KMS-11 (cell line): ENCODE measurements around the gene CPOX.
A peak's percentile ranks its signal among the peaks of the same experiment; 100 is the strongest.
"Not testable (repeated sequence)": the region's sequence is repeated elsewhere in the genome, so short reads cannot be mapped to it uniquely, and the experiment has no call there.

ENCODE experiments used
- H2AFZ ChIP-seq: fragments of 200-600 bp; sonication (generic); 2 replicates; pipeline ENCODE4 v1.6.1; 2016; ENCODE audit warnings: antibody characterized with exemption, mixed run types, low read depth
- H3K27ac ChIP-seq: fragments of 200-600 bp; sonication (generic); 2 replicates; pipeline ENCODE4 v1.6.1; 2016; ENCODE audit warnings: mild to moderate bottlenecking, mixed run types
- H3K27me3 ChIP-seq: fragments of 200-600 bp; sonication (generic); 2 replicates; pipeline ENCODE4 v1.6.1; 2017; ENCODE audit warnings: mild to moderate bottlenecking, low read depth, mixed run types, moderate library complexity; ENCODE audit not compliant: insufficient read depth
- H3K36me3 ChIP-seq: fragments of 200-600 bp; sonication (generic); 2 replicates; pipeline ENCODE4 v1.6.1; 2017; ENCODE audit warnings: mild to moderate bottlenecking, mixed run types; ENCODE audit not compliant: insufficient read depth
- H3K4me1 ChIP-seq: fragments of 200-600 bp; sonication (generic); 2 replicates; pipeline ENCODE4 v1.6.1; 2016; ENCODE audit warnings: mild to moderate bottlenecking, low read depth, mixed run types; ENCODE audit not compliant: poor library complexity, severe bottlenecking
- H3K4me2 ChIP-seq: fragments of 200-600 bp; sonication (generic); 2 replicates; pipeline ENCODE4 v1.7.0; 2016; ENCODE audit warnings: mild to moderate bottlenecking, mixed run types
- H3K4me3 ChIP-seq: fragments of 200-600 bp; sonication (generic); IDR thresholded peaks from 2 replicates; pipeline ENCODE4 v1.6.1; 2017; ENCODE audit warnings: low read depth, low read length, mixed read lengths; ENCODE audit not compliant: insufficient read depth
- H3K79me2 ChIP-seq: fragments of 200-600 bp; sonication (generic); 2 replicates; pipeline ENCODE4 v1.6.1; 2016; ENCODE audit warnings: low read depth, mixed run types; ENCODE audit not compliant: insufficient read depth
- H3K9ac ChIP-seq: fragments of 200-600 bp; sonication (generic); 2 replicates; pipeline ENCODE4 v1.6.1; 2016; ENCODE audit warnings: mild to moderate bottlenecking, mixed run types
- H4K20me1 ChIP-seq: fragments of 200-600 bp; sonication (generic); 2 replicates; pipeline ENCODE4 v1.6.1; 2016; ENCODE audit warnings: mild to moderate bottlenecking, mixed run types; ENCODE audit not compliant: insufficient read depth
- CTCF ChIP-seq: fragments of 200-600 bp; sonication (generic); conservative IDR thresholded peaks from 2 replicates; pipeline ENCODE4 v1.6.1; 2017; ENCODE audit warnings: low read depth, mild to moderate bottlenecking, antibody characterized with exemption, low read length, moderate library complexity, mixed read lengths

The CPOX gene

GRCh38 chr3:98564282-98565005, 29.0 kb downstream of the CPOX start:
- peak overlapping the region; percentile 51; the same call in 1 of the 2 replicates for H3K9ac ChIP-seq
- H3K36me3 ChIP-seq, result no peaks in the 10 kb centered on the region
- H4K20me1 ChIP-seq, result no peaks in the 10 kb centered on the region
- H3K4me1 ChIP-seq, result peaks cover 88% of the 10 kb centered on the region
- no peak overlapping the region for H3K4me3 ChIP-seq
- H2AFZ ChIP-seq, result peak overlapping the region; percentile 49
- no peak for TF ChIP-seq CTCF
- H3K27ac ChIP-seq, result peak overlapping the region; percentile 87
- no peaks in the 10 kb centered on the region for H3K79me2 ChIP-seq
- H3K4me2 ChIP-seq, result peak overlapping the region; percentile 47
- H3K27me3 ChIP-seq, result no peaks in the 10 kb centered on the region

- peak overlapping the region; percentile 51; the same call in 1 of the 2 replicates for H3K9ac ChIP-seq
Measured at GRCh38 chr3:98563661-98564281, 29.6 kb downstream of the CPOX start.

GRCh38 chr3:98561727-98562521, 31.5 kb downstream of the CPOX start:
- Histone ChIP-seq H4K20me1 (no peaks in the 10 kb centered on the region), H3K4me3 (no peak overlapping the region), H3K79me2 (no peaks in the 10 kb centered on the region), H3K27me3 (no peaks in the 10 kb centered on the region), H3K4me1 (peaks cover 97% of the 10 kb centered on the region), H2AFZ (0 out of 2 replicates have a peak overlapping the region, but pooled peaks have one; percentile 8), H3K9ac (no peak overlapping the region), H3K4me2 (peak overlapping the region; percentile 69), H3K27ac (peak overlapping the region; percentile 87), H3K36me3 (no peaks in the 10 kb centered on the region)
- TF ChIP-seq CTCF, result no peak

More at GRCh38 chr3:98563661-98564281, 29.6 kb downstream of the CPOX start:
- H3K4me3 ChIP-seq, result no peak overlapping the region
- H3K4me2 ChIP-seq, result peak overlapping the region; percentile 69
- H3K36me3 ChIP-seq, result no peaks in the 10 kb centered on the region
- peak overlapping the region; percentile 49; the same call in 1 of the 2 replicates for H2AFZ ChIP-seq
- H3K27ac ChIP-seq, result peak overlapping the region; percentile 87
- H4K20me1 ChIP-seq, result no peaks in the 10 kb centered on the region
- no peaks in the 10 kb centered on the region for H3K79me2 ChIP-seq
- peaks cover 94% of the 10 kb centered on the region for H3K4me1 ChIP-seq
- no peak for TF ChIP-seq CTCF
- no peaks in the 10 kb centered on the region for H3K27me3 ChIP-seq

- no peak overlapping the region for H3K4me3 ChIP-seq
- no peak overlapping the region for H3K9ac ChIP-seq
- no peak for TF ChIP-seq CTCF
- H3K79me2 ChIP-seq, result no peaks in the 10 kb centered on the region
- no peaks in the 10 kb centered on the region for H4K20me1 ChIP-seq
- no peak overlapping the region for H2AFZ ChIP-seq
- peak overlapping the region; percentile 9; the same call in 1 of the 2 replicates for H3K27ac ChIP-seq
- no peaks in the 10 kb centered on the region for H3K27me3 ChIP-seq
- H3K4me2 ChIP-seq, result 0 out of 2 replicates have a peak overlapping the region, but pooled peaks have one; percentile 8
- H3K4me1 ChIP-seq, result peaks cover 93% of the 10 kb centered on the region
- no peaks in the 10 kb centered on the region for H3K36me3 ChIP-seq
Measured at GRCh38 chr3:98560911-98561310, 32.5 kb downstream of the CPOX start.

- H3K27ac ChIP-seq, H3K27me3 ChIP-seq, H3K4me2 ChIP-seq, H3K79me2 ChIP-seq, H2AFZ ChIP-seq, H4K20me1 ChIP-seq, H3K36me3 ChIP-seq, H3K9ac ChIP-seq, H3K4me3 ChIP-seq: not testable (repeated sequence)
- peaks cover 88% of the 10 kb centered on the region for H3K4me1 ChIP-seq
Measured at GRCh38 chr3:98559769-98560168, 33.6 kb downstream of the CPOX start.
